OCI-LY1 (cell line): Measurements from ENCODE around the gene RNF8.

Experiments used
- H2AFZ ChIP-seq: fragments of 200-600 bp; sonication (generic), shearing (Covaris generic); 2 replicates; pipeline ENCODE4 v1.6.0; 2014; ENCODE audit warnings: antibody characterized with exemption, mild to moderate bottlenecking, low read length
- H3F3A ChIP-seq: fragments of 200-600 bp; sonication (generic), shearing (Covaris generic); 2 replicates; pipeline ENCODE4 v1.6.0; 2014; ENCODE audit warnings: mild to moderate bottlenecking, antibody characterized with exemption, low read length, moderate library complexity; ENCODE audit not compliant: insufficient read depth
- H3K27ac ChIP-seq: fragments of 200-600 bp; sonication (generic); 2 replicates; pipeline ENCODE4 v1.5.1; 2014; ENCODE audit warnings: low read length, mixed run types, mild to moderate bottlenecking, low read depth; ENCODE audit not compliant: poor library complexity, severe bottlenecking
- H3K27me3 ChIP-seq: fragments of 200-600 bp; sonication (generic); 2 replicates; pipeline ENCODE4 v1.6.0; 2014; ENCODE audit warnings: antibody characterized with exemption, mild to moderate bottlenecking, low read length, moderate library complexity; ENCODE audit not compliant: insufficient read depth
- H3K36me3 ChIP-seq: fragments of 200-600 bp; sonication (generic); 2 replicates; pipeline ENCODE4 v1.6.1; 2014; ENCODE audit warnings: mild to moderate bottlenecking, antibody characterized with exemption, low read length, moderate library complexity, mixed read lengths; ENCODE audit not compliant: insufficient read depth
- H3K4me1 ChIP-seq: fragments of 200-600 bp; sonication (generic); 2 replicates; pipeline ENCODE4 v1.5.1; 2014; ENCODE audit warnings: mild to moderate bottlenecking, low read length, moderate library complexity; ENCODE audit not compliant: insufficient read depth, severe bottlenecking
- H3K4me2 ChIP-seq: fragments of 200-600 bp; sonication (generic), shearing (Covaris generic); 2 replicates; pipeline ENCODE4 v1.6.1; 2014; ENCODE audit warnings: low read length
- H3K4me3 ChIP-seq: fragments of 200-600 bp; sonication (generic); 2 replicates; pipeline ENCODE4 v1.5.1; 2014; ENCODE audit warnings: low read length, low read depth, mild to moderate bottlenecking, mixed read lengths; ENCODE audit not compliant: poor library complexity, severe bottlenecking
- H3K79me2 ChIP-seq: fragments of 200-600 bp; shearing (Covaris generic); 2 replicates; pipeline ENCODE4 v1.6.1; 2016; ENCODE audit warnings: mixed run types, low read length, mixed read lengths; ENCODE audit not compliant: insufficient read depth
- H3K9ac ChIP-seq: fragments of 200-600 bp; sonication (generic), shearing (Covaris generic); 2 replicates; pipeline ENCODE4 v1.6.1; 2014; ENCODE audit warnings: mild to moderate bottlenecking, low read length, mixed read lengths
- H3K9me2 ChIP-seq: fragments of 200-600 bp; sonication (generic), shearing (Covaris generic); 2 replicates; pipeline ENCODE4 v1.6.1; 2014; ENCODE audit warnings: low read depth, mild to moderate bottlenecking, low read length, mixed read lengths
- H3K9me3 ChIP-seq: fragments of 200-600 bp; shearing (Covaris generic); 2 replicates; pipeline ENCODE4 v1.6.1; 2014; ENCODE audit warnings: low read length, mixed read lengths
- H4K20me1 ChIP-seq: fragments of 200-600 bp; sonication (generic), shearing (Covaris generic); 2 replicates; pipeline ENCODE4 v1.6.0; 2016; ENCODE audit warnings: mild to moderate bottlenecking, low read length; ENCODE audit not compliant: insufficient read depth
- CTCF ChIP-seq: fragments of 200-600 bp; sonication (generic), shearing (Covaris generic); IDR thresholded peaks from 2 replicates; pipeline ENCODE4 v1.5.1; 2017; ENCODE audit warnings: mild to moderate bottlenecking, antibody characterized with exemption, low read length, moderate library complexity, mixed read lengths
- EZH2 ChIP-seq: fragments of 200-600 bp; sonication (generic), shearing (Covaris generic); IDR thresholded peaks from 2 replicates; pipeline ENCODE4 v1.8.0; 2017; ENCODE audit warnings: borderline replicate concordance, mixed run types, mild to moderate bottlenecking, antibody characterized with exemption, low read length, moderate library complexity, mixed read lengths

Gene RNF8

GRCh38 chr6:37409501-37409900 is 55.7 kb downstream of the RNF8 start:
- Histone ChIP-seq H3K4me2 (no peak overlapping the region), H3K9me3 (no peaks in the 10 kb centered on the region), H4K20me1 (no peaks in the 10 kb centered on the region), H2AFZ (no peak overlapping the region), H3K9ac (no peak overlapping the region), H3K36me3 (no peaks in the 10 kb centered on the region), H3K27me3 (no peaks in the 10 kb centered on the region), H3F3A (no peaks in the 10 kb centered on the region), H3K4me3 (no peak overlapping the region), H3K27ac (no peak overlapping the region), H3K9me2 (no peaks in the 10 kb centered on the region), H3K4me1 (no peaks in the 10 kb centered on the region), H3K79me2 (no peaks in the 10 kb centered on the region)
- no peak for TF ChIP-seq EZH2
- TF ChIP-seq CTCF, result no peak

GRCh38 chr6:37417393-37417792 is 63.6 kb downstream of the RNF8 start:
- TF ChIP-seq CTCF (no peak), EZH2 (no peak)
- H4K20me1 ChIP-seq, result no peaks in the 10 kb centered on the region
- H3K9me3 ChIP-seq, result peaks cover 5% of the 10 kb centered on the region; the same call in 1 of the 2 replicates
- no peaks in the 10 kb centered on the region for H3K4me1 ChIP-seq
- H3K27me3 ChIP-seq, result no peaks in the 10 kb centered on the region
- no peak overlapping the region for H3K27ac ChIP-seq
- H3K79me2 ChIP-seq, result no peaks in the 10 kb centered on the region
- H3K36me3 ChIP-seq, result no peaks in the 10 kb centered on the region; the same call in 1 of the 2 replicates
- no peaks in the 10 kb centered on the region for H3K9me2 ChIP-seq
- H3K4me2 ChIP-seq, result no peak overlapping the region
- H3K9ac ChIP-seq, result no peak overlapping the region
- no peak overlapping the region for H2AFZ ChIP-seq
- H3F3A ChIP-seq, result no peaks in the 10 kb centered on the region
- no peak overlapping the region for H3K4me3 ChIP-seq

- peaks cover 5% of the 10 kb centered on the region; the same call in 1 of the 2 replicates for H3K9me3 ChIP-seq
- H2AFZ ChIP-seq, result no peak overlapping the region
- no peaks in the 10 kb centered on the region; the same call in 1 of the 2 replicates for H3K36me3 ChIP-seq
- H3K27ac ChIP-seq, result no peak overlapping the region
- no peak overlapping the region for H3K9ac ChIP-seq
- no peaks in the 10 kb centered on the region for H3K79me2 ChIP-seq
- H4K20me1 ChIP-seq, result no peaks in the 10 kb centered on the region
- no peaks in the 10 kb centered on the region for H3K9me2 ChIP-seq
- H3K4me1 ChIP-seq, result no peaks in the 10 kb centered on the region
- H3F3A ChIP-seq, result no peaks in the 10 kb centered on the region
- no peak overlapping the region for H3K4me2 ChIP-seq
- no peaks in the 10 kb centered on the region for H3K27me3 ChIP-seq
- H3K4me3 ChIP-seq, result no peak overlapping the region
- TF ChIP-seq CTCF (no peak), EZH2 (no peak)
These were observed 64.9 kb downstream of the RNF8 start for GRCh38 chr6:37418722-37419121.
